ENCODE measurements around the gene SCNN1A.

Gene SCNN1A

DNA sequence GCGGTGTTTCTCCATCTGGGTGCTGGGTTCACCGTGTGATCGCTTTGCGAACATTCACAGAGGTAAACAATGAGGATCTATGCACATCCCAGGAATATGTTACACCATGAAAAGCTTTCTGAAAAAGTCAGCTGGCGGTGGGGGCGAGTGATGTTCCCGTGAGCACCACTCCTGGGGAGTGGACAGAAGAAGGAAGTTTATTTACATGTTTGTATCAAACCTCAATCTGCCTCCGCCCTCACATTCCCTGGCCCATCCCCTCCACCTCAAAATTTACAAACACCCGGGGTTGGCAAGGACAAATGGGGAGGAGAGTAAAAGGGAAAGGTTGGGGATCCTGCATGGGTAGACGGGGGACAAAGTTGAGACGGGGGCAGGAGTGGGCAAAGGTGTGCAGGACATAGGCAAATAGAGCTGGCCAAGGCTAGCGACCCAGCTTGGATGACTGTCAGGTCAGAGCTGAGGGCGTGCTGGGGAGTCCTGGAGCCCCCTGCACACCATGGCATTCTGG is 40.4 kb downstream of the SCNN1A start:
- no peak for DNase-seq (ENCODE audit: low read depth, low spot score)

DNA sequence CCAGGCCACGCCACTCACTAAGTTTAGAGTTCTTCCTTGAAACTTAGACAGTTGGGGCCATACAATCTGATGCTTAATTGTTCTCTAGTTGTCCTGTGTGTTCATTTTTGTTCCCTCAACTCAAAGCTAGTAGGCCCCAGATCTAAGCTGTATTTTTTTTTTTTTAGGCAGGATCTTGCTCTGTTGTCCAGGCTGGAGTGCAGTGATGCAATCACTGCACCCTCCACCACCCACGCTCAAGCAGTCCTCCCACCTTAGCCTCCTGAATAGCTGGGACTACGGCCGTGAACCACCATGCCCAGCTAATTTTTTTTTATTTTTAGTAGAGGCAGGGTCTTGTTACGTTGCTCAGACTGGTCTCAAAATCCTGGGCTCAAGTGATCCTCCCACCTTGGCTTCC is 41.0 kb downstream of the SCNN1A start:
- no peak for DNase-seq (ENCODE audit: low read depth, low spot score)

GRCh38 chr12:6333566-6333965 is 41.8 kb downstream of the SCNN1A start:
- DNase-seq (ENCODE audit: low read depth, low spot score), result no peak

DNA sequence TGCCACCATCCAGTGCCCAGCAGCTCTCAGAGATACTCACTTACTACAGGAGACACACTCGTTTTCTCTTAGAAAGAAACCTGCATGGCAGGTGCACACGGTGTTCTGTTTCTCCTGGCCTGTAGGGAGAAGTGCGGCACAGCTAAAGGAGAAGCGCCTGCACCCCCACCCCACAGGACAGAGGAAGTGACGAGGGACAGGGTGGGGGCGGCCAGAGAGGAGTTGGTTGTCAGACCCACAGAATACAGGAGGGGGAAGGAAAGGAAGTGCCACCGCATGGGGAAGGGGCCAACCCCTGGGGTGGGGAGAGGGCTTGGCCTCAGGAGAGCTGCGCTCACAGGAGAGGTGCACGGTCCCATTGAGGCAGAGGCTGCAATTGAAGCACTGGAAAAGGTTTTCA is 42.3 kb downstream of the SCNN1A start:
- DNase-seq (ENCODE audit: low read depth, low spot score), result no peak

GRCh38 chr12:6332459-6332858 is 42.9 kb downstream of the SCNN1A start:
- DNase-seq (ENCODE audit: low read depth, low spot score), result no peak

- DNase-seq (ENCODE audit: low read depth, low spot score), result no peak
Measured at GRCh38 chr12:6330999-6331714, 44.2 kb downstream of the SCNN1A start.

GRCh38 chr12:6330192-6330591 is 45.2 kb downstream of the SCNN1A start:
- no peak for DNase-seq (ENCODE audit: low read depth, low spot score)

GRCh38 chr12:6329703-6330064 is 45.7 kb downstream of the SCNN1A start:
- no peak for DNase-seq (ENCODE audit: low read depth, low spot score)

DNA sequence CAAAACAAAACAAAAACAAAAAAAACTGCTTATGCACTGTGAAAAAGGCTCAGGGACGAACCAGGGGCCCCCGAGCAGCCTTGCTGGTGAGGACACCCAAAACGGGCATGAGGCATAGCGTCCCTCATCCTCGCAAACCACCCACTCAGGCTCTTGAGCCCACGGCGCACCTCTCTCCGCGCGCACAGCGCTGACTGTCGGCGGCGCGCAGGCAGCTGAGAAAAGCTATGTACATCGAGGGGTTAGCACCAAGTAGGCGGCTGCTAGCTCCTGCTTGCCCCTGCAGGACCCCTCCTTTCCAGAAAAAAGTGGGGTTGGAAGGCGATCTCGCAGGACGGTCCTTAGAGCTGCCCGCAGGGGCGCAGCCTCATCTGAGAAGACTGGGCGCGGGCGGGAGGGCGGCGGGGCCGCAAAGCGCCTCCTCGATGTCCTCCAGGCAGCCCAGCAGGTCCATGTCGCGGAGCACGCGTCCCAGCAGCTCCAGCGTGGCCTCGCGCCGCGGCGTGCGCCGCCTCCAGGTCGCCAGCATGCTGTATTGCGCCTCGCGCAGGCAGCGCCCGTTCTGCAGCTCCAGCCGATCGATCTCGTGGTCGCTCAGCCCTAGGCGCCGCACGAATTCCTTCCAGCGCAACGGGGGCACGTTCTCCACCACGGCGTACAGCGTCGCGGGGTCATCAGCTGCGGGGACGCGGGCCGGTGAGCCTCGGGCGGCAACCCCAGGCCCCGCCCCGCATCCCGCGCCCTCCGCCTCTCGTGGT is 46.2 kb downstream of the SCNN1A start:
- no peak for DNase-seq (ENCODE audit: low read depth, low spot score)

GRCh38 chr12:6328045-6328779 is 47.2 kb downstream of the SCNN1A start:
- no peak for DNase-seq (ENCODE audit: low read depth, low spot score)

GRCh38 chr12:6327229-6328041 is 47.9 kb downstream of the SCNN1A start:
- DNase-seq (ENCODE audit: low read depth, low spot score), result no peak

DNA sequence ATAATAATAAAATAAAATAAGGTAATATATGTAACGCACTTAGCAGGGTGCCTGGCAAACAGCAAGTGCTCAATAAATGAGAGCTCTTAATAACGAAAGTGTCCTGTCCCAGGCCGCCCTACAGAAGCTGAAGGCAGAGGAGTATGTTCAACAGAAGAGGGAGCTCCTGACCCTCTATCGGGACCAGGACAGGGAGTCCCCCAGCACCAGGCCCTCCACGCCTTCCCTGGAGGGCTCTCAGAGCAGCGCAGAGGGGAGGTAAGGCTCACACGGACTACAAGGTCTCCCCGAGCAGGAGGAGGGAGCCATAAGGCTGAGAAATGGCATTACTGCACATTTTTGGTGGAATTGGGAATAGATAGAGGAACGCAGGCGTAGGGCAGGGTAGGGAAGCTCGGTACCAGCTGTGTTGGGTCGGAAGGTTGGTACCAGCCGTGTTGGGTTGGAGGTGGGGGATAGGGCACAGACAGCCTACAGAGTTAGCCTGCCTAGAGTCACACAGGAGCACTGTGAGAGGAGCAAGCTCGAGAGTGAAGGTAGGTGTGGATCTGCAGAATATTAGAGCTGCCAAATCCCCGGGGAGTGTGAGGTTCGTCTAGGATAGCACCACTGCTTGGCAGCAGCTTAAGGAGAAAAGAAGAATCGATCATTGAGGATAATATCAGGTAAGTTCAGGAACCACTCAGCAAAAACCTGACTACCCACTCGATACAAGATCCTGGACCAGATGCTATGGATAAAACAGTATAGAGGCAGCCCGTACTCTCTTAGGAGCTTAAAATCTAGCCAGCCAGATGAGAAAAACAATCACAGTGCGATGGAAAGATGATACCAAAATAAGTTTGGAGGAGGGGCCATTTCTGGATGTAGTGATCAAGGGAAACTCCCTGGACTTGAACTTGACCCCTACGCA is 48.8 kb downstream of the SCNN1A start:
- DNase-seq (ENCODE audit: low read depth, low spot score), result no peak

- DNase-seq (ENCODE audit: low read depth, low spot score), result no peak
Measured at GRCh38 chr12:6324936-6325750, 50.2 kb downstream of the SCNN1A start.

GRCh38 chr12:6323995-6324711 is 51.2 kb downstream of the SCNN1A start:
- DNase-seq (ENCODE audit: low read depth, low spot score), result no peak

DNA sequence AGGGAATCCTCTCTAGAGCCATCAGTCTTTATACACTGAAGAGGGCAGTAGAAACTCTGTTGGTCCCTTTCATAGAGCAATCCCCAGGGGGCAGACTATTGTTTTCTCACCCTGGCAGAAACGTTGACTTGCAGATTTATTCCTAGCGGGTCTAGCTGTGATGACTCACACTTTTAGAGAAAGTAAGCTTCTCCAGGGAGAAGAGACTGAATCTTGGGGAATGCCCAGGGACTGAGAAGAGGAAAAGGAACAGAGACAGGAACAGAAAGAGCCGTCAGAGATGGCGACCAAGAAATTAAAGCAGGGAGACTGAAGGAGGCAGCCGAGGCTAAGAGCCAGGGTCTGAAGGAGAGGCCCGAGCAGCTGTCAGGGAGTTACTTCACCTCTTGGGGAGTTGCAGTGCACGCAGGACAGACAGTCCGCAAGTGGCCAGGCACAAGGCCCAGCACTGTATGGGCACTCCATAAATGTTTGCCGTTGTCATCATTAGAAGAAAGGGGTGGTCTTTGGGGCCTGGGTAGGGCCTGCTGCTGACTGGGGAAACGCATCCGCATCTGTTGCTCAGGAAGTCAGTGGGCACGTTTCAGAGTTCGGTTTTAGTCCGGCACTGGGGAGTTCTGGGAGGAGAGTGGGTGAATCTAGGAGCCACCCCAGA is 51.9 kb downstream of the SCNN1A start:
- peak; percentile 94 for DNase-seq (ENCODE audit: low read depth, low spot score)

DNA sequence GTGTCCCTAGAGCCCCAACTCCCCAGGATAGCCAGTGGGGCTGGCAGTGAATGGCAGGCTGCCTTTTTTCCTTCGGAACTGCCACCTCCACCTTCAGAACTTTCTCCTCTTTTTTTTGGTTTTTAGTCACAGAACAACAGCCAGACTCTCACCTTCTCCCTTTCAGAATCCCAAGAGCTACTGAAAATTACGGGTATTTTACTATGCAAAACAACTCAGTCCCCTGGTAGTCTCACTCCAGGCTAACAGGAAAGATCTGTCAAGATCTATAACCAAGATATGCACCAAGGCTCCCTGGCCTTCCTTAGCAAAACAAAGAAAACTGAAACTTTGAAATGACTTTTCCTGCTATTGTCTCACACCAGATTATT is 52.4 kb downstream of the SCNN1A start:
- DNase-seq (ENCODE audit: low read depth, low spot score), result no peak

- no peak for DNase-seq (ENCODE audit: low read depth, low spot score)
Measured at GRCh38 chr12:6322352-6322751, 53.0 kb downstream of the SCNN1A start.

GRCh38 chr12:6321905-6322304 is 53.5 kb downstream of the SCNN1A start:
- no peak for DNase-seq (ENCODE audit: low read depth, low spot score)

DNA sequence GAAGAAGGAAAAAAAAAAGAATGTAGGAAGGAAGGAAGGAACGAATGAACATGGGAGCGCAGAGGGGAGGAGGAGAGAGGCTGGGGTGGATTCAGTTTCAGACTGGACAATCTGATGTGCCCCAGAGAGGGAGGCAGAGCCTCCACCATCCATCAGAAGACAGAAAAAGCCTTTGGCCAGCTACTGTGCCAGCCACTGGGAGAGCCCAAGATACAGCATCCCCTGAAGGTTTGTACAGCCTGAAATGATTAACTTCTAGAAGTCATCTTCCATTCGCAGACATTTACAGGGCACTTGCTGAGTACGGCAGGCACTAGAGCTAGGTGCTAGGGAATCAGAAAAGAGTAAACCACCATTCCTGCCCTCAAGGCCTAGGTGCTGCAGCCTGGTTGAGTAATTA is 55.9 kb downstream of the SCNN1A start:
- DNase-seq (ENCODE audit: low read depth, low spot score), result no peak

All from iPS DF 19.7 (cell line).